Stimulated activated CD8-positive, alpha-beta memory T cell treated with anti-CD3 and anti-CD28 coated beads, Interleukin-12 subunit alpha, Interleukin-12 subunit beta, amount 100 ng/mL, for 1 hour (primary cell): ENCODE data around the gene DDX49.

Source experiments
- DNase-seq: peaks from one replicate; pipeline ENCODE4 v3.0.0-alpha.2; 2020; ENCODE audit warnings: low read depth

DDX49 gene, protein sequence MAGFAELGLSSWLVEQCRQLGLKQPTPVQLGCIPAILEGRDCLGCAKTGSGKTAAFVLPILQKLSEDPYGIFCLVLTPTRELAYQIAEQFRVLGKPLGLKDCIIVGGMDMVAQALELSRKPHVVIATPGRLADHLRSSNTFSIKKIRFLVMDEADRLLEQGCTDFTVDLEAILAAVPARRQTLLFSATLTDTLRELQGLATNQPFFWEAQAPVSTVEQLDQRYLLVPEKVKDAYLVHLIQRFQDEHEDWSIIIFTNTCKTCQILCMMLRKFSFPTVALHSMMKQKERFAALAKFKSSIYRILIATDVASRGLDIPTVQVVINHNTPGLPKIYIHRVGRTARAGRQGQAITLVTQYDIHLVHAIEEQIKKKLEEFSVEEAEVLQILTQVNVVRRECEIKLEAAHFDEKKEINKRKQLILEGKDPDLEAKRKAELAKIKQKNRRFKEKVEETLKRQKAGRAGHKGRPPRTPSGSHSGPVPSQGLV

DNA sequence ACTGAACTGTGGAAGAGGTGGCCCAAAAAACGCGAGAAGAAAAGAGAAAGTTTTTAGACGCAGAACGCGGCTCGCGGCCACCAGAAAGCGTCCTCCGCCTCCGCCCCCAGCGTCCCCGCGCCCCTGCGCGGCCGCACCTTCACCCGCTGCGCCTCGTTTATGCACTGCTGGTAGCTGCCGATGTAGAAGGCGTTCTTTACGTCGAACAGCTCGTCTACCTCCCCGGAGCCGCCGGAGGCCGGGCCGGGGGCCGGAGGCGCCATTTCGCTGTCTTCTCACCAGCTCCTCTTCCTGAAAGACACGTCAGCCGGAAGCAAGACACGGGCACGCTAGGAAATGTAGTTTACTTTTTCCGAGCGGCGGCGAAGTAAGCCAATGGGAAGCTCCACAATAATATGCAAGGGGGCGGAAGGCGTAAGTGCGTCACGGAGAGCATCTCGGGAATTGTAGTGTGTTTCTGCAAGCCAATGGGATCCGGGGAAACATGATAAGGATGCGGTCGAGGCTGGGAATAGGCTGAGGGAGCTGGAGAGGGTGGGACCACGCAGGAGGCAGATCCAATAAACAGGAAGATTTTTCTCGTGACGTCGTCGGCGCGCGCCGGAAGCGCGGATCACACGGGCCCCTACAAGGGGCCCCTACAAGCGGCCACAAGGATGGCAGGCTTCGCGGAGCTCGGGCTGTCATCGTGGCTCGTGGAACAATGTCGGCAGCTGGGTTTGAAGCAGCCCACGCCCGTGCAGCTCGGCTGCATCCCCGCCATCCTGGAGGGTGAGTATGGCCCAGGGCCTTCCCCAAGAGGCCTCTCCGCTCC, at the start of gene DDX49, which contains the start of gene COPE:
Gene DDX49 (plus strand): TSS at position 630 of the 814 bp plus-strand sequence. CDS start 27 bp downstream, at position 657.
Gene COPE (minus strand): TSS at position 302 of the 814 bp plus-strand sequence. CDS start 39 bp downstream, at position 263.
- peak; percentile 98 for DNase-seq

DNA sequence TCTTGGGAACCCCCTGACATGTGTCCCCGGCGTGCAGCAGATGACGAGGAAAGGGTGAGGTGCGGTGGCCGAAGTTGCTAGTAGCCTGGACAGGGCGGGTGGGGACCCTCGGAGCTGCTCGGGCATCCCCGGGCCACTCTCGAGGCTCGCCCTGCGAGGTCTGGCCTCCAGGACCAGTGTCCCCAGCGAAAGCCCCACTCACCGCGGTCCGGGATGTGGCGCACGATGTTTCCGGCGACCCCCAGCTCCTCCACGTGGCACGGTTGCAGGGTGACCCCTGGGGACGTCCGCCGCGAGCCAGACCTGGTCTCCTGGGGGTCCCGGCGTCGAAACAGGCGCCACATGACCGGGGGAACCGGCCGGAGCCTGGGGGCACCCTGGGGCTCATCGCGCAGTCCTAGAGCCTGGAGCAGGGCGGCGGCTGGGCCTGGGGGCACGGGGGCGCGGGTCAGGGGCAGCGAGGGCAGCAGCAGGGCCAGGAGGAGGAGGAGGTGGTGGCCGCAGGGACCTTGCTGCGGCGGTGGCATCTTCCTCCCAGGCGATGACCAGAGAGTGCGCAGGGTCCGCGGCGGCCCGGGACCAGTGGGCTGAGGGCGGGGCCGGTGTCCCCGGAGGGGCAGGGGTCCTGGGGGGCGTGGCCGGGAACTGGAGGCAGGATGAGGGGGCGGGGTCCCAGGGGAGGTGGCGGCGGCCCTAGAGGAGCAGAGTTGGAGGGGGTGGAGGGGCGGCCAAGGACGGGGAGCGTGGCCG, 49.6 kb upstream of the DDX49 start:
- DNase-seq: no peak

DNA sequence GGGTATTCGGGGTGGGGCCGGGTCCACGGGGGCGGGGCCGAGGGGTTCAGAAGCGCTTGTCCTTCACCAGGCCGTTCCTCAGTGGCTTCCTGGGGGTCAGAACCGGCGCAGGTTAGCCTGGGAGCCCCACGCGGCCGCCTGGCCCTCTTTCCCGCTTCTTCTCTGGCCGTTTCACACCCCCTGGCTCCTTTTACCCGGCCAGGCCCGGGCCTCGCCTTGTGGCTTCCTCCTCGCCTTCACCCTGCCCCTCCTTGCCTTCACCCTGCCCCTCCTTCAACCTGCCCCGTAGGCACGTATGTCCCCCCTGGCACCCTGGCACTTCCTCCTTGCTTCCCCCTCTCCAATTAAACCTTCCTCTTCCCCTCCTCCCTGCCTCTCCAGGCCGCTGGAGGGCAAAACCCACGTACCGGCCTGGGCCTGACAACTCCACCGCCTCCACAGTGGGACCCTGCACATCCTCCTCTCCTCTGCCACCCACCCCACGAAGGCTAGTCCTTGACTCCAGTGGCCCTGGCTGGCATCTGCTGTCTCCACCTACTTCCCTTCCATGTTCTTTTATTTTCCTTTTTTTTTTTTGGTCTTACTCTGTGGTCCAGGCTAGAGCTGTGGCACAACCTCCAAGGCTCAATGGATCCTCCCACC, 48.9 kb upstream of the DDX49 start:
- DNase-seq: no peak

DNA sequence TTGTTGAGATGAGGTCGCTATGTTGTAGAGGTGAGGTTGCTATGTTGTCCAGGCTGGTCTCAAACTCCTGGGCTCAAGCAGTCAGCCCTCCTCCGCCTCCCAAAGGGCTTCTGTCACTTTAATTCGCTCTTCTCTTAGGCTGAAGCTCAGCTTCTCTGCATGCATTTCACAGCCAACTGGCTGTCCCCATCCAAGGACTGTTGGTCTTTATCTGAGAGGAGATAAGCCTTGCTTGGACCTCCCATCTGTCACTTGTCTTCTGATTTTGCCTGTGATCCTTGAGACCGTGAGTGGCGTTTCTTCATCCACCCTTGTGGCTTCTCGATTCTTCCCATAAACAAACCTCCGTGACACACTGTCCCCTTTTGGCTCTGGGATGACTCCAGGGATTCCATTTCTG, 48.0 kb upstream of the DDX49 start:
- no peak for DNase-seq

DNA sequence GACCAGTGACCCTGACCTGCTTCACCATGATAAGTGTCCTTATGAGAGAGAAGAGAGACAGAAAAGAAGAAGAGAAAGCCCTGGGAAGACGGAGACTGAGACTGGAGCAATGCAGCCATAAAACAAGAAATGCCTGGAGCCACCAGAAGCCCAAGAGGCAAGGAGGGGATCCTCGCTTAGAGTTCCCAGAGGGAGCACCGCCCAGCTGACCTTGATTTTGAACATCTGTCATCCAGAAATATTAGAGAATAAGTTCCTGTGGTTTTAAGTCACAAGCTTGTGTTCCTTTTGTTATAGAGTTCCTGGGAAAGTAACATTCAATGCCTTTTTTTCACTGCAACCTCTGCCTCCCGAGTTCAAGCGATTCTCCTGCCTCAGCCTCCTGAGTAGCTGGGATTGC, 43.8 kb upstream of the DDX49 start:
- no peak for DNase-seq

DNA sequence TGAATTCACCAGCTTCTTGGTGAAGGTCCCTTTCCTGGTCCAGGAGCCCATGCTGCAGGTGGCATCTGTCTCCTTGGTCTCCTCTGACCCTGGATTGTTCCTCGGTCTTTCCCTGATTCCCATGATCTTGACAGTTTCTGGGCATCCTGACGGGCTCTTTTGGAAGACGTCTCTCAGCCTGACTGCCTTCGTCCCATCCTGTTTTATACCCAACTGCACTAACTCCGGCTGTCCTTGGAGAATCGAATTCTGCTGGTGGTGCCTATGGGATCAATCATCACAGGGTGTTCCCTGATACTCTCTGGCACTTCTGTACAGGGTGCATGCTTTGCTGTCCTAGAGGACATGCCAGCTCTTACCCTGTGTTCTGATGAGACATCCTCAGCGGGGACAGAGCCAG, 42.6 kb upstream of the DDX49 start:
- DNase-seq: no peak

DNA sequence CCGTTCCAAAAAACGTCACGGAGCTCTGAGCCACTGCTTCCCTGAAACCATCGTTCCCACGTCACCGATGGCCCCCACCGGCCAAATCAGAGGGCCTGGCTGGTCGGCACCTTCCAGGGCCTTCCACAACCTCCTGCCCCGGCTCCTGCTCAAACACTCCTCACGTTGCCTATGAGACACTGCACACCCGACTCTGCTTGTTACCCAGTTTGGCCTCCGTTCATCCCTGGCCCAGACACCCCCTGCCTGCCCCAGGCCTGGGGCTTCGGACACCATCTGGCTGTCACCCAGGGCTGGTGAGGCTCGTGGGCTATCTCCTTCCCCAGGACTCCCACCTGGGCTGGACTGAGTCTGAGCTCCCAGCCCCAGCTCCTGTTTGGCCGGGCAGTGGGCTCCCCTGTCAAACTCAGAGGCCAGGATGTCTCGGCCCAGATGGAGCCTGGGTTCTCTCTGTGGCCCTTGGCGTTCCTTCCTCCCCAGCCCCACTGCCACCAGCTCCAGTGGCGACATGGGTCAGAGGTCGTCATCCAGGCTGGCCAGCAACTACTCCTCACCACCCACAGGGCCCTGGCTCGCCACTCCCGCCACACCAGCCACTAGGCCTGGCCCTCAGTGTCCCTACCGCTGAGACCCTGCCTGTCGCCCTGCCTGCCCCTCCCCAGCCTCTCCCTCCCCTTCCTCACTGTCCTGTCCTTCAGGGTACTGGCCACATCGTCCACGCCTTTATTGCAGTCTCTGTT, 41.3 kb upstream of the DDX49 start:
- DNase-seq: no peak

DNA sequence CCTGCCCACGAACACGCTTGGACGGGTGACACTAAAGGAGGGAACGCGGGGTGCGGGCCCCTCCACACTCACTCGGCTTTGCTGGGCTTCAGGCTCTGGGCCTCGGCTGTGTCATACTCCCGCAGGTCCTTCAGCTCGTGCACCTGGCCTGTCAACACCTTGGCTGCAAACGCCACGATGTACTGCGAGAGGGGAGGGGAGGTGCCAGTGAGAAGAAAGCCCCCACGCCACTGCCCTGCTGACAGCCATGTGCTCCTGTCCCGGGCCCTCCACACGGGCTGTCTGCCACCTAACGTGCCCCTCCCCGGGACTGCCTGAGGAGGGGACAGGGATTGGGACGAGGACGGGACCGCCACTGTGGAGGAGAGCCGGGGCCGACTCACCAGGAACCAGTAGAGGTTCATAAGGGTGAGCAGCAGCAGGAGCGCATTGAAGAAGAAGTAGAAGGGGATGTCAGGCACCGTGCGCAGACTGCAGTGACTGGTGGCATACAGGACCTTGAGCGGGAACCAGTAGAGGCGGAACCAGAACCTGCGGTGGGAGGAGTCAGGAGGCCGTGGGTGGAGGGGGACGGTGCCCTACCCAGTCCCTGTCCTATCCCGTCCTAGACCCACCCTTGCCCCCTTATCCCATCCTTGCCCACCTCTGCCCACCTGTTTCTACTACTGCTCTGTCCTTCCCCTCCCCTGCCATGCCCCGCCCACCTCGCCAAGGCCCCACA, 40.5 kb upstream of the DDX49 start:
- no peak for DNase-seq

DNA sequence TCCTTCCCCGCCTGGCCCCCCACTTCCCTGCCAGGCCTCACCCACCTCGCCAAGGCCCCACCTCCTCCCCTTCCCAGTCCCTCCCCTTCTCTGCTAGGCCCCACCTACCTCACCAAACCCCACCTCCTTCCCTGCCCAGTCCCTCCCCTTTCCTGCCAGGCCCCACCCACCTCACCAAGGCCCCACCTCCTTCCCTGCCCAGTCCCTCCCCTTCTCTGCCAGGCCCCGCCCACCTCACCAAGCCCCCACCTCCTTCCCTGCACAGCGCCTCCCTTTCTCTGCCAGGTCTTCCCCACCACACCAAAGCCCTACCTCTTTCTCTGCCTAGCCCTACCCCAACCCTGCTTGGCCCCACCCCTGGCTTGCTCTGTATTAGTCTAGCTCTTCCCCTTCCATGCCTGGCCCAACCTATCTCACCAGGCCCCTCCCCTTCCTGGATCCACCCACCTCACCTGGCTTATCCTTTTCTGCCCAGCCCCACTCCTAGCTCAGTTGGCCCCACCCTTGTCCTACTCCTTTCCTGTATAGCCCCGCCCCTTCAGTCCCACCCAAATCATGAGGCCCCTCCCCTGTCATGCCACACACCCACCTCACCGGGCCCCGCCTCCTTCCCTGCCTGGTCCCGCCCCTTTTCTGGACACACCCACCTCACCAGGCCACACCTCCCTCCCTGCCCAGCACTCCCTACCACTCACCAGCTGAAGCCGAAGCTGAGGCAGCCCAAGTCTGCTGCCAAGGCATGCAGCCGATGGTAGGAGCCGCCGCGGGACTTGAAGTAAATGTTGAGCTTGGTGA, 39.7 kb upstream of the DDX49 start:
- no peak for DNase-seq

DNA sequence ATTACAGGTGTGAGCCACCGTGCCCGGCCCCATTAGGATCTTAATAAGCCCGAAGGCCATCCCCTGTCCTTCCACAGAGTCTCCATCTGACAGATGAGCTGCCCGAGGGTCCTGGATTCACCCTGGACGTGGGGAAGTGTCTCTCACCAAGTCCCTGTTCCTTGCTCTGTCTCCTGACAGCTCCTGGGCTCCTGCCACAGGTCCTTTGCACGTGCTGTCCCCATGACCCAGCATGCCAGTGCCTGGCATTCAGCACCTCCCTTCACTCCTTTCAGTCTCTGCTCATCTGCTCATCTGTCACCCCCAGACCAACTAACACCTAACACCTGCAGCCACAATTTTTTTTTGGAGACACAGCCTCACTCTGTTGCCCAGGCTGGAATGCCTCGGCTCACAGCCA, 38.0 kb upstream of the DDX49 start:
- no peak for DNase-seq

DNA sequence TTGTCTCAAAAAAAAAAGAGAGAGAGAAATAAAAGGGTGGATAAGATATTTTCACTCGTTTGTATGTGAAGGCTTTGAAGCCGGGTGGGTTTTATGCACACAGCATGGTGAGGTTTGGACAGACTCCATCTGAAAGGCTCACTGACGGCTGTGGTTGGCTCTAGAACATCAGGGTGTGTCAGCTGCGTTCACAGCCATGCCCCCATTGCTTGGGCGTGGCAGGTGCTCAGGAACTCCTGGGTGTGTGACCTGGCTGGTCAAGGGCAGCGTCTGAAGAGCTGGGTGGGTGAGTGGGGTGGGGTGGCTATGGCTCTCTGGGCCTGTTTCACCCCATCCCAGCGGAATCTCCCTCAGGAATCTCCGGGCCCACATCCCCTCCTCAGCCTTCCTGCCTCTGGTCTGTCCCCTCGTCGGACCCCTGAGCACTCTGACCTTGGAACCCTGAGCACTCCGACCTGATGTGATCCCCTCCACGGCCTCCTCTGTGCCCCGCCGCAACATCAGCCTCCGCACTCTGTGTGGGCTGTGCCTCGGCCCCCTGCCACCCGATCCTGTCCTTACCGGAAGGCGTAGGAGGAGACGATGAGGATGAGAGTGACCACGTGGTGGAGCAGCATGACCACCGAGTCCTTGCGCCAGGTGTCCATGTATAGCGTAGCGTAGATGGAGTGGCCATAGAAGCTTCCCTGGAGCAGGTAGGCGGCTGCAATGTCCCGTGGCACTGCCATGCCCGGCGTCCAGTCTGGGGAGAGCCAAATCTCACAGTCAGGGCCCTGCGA, 35.8 kb upstream of the DDX49 start:
- no peak for DNase-seq

DNA sequence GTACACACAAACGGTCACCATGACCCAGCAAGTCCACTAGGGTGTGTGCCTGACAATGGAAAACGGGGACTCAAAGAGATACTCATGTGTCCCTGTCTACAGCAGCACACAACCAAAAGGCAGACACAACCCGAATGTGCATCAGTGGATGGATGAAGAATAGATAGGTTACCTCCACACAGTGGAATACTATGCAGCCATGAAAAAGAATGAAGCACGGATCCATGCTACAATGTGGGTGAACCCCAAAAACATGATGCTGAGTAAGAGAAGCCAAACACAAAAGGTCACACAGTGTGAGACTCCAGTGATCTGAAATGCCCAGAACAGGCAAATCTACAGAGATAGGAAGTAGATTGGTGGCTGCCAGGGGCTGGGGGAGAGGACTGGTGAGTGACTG, 32.5 kb upstream of the DDX49 start:
- no peak for DNase-seq

DNA sequence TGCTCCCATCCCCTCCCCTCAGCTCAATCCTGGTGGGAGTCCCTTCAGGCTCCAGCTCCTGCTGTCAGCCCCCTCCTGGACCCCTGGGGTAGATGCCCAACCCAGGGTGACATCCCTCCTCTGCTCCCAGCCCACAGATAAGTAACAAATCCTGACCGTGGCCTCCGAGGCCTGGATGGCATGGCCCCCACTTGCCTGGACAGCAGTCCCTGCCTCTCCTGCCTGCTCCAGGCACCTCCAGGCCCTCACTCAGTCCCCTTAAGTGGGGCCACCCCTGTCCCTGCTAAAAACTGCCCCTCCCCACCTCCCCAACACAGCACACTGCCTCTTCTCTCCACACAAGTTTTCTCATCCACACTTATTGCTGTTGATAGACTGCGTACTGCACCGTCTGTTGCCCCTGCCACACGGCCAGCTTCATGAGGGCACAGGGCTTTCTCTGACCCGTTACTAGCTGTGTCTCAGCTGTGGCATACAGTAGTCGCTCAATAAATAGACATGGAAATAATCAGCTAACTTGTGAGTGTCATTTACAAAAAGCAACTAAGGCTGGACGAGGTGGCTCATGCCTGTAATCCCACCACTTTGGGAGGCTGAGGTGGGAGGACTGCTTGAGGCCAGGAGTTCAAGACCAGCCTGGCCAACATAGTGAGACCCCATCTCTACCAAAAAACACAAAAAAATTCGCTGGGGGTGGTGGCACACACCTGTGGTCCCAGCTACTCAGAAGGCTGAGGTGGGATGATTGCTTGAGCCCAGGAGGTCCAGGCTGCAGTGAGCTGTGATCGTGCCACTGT, 29.4 kb upstream of the DDX49 start:
- DNase-seq: no peak

DNA sequence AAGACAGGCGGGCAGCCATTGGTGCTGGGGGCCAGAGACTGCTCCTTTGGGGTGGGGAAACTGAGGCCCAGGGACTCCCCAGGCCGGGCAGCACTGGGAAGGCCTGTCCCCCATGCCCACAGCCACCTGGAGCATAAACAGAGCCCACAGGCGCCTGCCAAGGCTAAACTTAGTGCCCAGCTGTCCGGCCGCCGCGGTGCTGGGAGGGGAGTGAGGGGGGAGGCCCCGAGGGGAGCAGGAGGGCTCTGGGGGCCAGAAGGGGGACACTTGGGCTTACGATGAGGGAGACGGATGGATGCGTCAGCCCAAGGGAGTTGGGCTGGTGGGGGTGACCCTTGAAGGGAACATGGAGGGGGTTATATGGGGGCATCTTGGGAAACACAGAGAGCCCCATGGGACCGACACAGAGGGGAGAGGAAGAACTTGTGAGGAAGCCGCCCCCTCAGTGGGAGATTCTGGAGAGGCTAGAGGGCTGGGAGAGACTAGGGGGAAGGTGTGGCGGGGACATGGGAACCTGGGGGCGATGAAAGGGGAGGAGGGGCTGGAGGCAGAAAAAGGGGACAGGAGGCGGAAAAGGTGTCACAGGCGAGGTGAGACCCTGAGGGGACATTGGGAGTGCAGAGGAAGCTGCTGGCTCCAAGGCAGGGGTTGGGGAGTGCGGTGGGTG, 25.8 kb upstream of the DDX49 start:
- no peak for DNase-seq

DNA sequence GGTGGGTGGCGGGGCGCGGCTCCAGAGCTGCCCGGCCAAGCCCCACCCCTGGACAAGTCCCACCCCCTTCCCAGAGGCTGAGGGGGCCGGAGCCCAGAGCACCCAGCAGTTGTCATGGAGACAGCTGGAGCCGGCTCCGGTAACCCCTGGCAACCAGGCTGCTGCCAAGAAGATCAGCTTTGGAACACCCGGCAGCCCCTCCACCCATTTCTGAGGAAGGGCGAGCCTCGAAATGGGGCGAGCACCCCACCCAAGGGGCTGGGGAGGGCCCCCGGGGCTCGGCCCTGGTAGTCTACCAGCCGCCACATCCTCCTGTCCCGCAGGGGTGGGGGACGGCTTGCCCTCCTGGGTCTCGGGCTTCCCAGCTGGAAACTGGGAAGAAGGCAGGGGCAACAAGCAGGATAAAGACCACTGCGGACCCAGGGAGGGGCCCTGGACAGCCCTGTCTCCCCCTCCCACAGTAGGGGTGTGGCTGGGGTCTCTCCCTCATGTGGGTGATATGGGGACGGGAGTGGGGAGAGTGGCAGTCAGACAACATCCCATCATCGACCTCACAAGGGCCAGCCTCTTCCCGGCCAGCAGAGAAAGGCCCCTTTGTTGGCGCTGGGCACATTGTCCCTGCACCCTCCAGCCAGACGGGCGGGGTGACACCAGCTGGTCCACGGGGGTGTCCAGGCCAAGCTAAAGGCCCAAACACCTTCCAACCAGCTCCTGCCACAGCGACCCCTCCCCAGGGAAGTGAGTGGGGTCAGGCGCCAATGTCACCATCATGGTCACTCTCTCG, 25.1 kb upstream of the DDX49 start:
- no peak for DNase-seq

DNA sequence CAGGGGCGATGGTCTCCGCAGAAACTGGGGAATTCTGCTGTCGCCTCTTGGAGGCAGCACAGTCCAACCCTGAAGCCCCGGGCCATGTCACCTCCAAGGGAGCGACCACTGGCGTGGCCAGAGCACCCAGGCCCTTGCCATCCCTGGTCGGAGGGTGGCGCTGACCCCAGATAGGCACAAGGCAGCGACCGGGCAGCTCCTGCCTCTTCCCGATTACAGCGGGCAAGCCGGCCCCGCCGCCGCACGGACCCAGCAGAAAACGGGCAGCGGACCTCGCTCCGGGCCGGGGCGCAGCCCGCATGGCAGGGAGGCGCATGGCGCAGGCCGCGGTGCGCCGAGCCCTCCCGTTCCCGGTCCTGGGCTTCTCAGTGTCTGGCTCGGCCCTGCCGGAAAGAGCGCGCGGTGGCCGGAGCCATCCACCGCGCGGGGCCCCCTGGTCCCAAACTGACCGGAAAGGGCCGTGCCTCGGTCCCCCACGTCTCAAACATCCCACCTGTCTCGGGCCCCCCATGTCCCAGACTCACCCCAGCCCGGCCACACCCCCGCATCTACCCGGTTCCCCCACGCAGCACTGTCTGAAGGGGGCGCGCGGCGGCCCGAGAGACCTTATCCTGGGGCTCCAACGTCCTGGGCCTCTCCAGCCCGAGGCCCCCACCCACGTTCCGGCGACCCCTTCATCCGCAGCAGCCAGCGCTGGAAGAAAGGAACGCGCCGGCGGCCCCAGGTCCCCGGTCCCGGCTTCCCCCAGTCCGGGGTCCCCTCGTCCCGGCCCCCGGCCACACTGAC, 24.3 kb upstream of the DDX49 start:
- no peak for DNase-seq
